GM18909 (cell line): ENCODE measurements around the gene GLI1.

Experiments
- ATAC-seq: cut with Tn5 transposase; IDR thresholded peaks from one replicate; pipeline ENCODE4 v1.9.1; 2021; ENCODE audit warnings: mild to moderate bottlenecking; ENCODE audit not compliant: unreplicated experiment, poor library complexity

The GLI1 gene

DNA sequence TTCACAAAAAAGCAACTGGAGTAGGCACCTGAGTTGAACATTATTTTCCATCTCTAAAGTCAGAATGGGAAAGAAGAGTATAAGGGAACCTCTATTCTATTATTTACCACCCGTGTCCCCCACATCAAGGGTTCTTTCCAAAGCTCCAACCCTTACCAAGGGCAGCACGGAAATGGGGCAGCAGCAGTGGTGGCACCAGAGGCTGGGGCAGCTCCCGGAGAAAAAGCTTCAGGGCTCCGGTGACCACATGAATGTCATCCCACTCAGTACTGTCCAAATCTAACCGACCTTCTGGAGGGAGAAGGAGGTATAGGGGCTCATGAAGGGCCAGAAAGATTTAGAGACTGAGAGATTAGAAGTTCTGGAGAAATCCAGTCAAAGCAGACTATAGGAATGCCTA is 14.3 kb downstream of the GLI1 start:
- ATAC-seq, result no peak

DNA sequence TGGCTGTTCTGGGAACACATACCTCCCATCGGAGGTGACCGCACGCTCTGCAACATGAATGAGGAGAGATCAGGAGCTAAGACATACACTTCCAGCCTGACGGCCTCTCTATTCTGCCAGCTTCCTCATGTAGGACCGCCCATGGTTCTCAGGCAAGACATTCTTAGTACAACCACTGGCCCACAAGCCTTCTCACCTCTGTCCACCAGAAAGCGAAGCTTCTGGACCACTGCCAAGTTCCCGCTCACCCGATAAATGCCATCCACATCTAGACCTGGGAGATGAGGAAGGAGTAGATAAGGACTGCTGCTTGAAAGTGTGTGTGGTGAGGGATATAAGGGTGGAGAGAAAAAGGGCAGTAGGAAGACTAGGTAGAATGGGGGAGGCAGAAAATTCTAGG is 14.8 kb downstream of the GLI1 start:
- ATAC-seq, result no peak

DNA sequence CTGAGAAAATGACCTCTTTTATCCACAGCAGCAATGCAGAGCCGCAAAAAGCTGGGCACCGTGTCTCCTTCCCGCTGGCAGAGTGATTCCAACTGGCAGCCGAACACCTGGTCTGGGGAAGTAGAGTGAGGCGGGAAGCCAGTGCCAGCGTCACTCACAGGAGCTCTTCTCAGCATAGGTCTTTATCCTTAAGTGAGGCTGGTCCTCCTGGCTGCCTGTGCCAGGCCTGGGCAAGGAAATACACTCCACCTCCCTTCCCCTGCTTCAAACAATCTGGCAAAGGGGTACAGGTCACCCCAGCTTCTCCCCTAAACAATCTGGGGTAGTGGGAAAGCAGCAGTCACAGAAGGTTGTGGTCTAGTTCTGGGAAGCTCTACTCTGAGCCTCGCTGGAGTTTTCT is 15.3 kb downstream of the GLI1 start:
- no peak for ATAC-seq

DNA sequence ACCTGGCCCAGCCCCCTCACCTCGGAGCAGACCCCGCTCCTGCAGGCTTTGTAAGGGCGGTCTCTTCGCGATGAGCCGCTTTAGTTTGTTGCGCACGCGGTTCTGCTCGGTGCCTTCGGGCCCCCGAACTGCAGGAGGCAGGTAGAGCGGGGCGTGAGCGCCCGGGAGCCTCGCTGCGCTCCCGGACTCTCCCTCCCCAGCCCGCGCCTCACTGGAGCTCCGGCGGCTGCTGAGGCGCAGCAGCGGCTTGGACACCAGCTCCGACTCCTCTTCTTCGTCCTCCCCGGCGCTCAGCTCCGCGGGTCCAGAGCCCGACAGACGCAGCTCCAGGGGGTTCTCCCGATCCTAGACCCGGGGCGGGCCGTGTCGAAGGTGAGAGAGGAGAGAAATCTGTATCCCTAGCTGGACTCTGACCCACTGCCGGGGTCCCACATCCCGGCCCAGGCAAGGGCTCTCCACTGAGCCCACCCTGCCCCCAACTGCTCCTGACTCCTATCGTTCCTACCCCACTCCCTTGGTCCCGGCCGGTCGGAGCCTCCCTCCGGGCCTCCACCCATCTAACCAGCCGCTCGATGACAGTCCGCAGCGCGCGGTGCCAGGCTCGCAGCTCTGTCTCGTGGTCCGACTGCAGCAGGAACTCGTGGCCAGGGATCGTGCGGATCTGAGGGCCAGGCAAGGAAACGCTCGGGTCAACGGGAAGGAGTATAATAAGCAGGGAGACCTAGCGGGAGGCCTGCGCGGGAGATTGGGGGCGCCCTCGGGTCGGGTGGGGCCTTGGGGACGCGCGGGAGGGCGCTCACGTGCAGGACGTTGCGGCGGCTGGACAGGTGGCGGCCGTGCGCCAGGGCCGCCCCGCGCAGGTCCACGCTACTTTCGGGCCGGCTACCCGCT is 15.9 kb downstream of the GLI1 start:
- ATAC-seq, result peak; percentile 4

DNA sequence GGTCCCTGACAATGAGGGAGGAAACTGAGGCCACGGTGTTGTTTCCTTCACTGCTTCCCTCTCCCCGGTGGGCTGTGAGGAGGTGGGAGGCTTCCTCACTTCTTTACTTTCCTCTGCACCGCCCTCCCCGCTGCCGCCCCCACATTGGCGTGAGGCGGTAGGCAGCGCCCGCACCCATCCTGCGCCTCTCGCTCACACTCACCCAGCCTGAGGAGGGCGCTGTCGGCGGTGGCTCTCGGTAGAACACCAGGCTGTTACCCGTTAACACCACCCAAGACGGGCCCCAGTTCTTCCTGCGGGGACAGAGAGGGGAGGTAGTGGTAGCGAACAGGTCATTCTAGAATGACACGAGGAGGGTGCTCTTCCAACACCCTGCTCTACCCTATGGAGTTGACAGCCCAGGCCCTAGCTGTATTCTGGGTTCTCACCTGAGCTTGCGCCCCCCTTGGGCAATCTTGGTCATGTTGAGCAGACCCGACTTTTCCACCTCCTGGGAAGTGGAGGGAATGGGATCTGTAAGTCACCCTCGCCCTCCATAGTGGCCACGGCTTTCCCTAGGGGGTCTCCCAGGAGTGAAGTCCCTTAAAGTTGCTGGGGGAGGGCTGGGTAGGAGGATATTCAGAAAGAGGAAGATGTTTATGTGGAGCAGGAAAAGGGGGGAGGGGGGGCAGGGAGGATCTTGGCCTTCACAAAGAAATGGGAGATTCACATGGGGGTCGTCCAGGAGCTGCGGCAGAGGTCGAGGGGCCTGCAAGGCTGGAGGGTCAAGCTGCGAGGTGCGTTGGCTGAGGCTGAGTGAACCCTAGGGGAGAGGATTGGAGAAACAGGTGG is 16.8 kb downstream of the GLI1 start:
- peak; percentile 45 for ATAC-seq

DNA sequence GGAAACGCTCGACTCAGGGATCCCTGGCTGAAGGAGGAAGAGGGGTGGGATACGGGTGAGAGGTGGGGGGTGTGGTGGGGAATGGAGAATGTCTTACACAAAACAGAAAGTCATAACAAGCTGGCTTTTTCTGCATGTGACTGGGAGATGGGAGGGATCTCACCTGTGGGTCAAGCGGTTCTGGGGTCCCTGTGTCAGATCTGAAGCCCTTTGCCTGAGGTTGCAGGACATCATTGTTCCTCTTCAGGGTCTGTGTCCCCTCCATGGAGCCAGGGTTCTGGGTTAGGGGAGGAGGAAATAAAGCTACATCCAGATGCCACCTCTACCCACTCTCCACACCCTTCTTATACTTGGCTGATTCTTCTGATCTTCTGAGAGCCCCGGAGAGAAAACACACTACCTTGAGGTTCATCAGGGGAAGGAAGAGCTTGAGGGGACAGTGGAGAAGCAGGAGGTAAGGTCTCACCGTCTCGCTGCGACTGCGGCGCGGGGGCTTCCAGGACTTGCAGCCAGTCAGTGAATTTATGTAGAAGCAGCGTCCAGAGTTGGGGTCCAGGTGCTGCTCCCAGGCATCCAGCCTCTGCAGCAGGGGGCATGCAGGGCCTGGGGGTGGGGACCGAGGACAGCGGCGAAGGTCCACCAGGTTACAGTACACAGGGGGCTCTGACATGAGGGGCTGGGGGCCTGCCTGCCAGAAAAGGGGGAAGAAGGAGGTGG is 17.6 kb downstream of the GLI1 start:
- no peak for ATAC-seq

DNA sequence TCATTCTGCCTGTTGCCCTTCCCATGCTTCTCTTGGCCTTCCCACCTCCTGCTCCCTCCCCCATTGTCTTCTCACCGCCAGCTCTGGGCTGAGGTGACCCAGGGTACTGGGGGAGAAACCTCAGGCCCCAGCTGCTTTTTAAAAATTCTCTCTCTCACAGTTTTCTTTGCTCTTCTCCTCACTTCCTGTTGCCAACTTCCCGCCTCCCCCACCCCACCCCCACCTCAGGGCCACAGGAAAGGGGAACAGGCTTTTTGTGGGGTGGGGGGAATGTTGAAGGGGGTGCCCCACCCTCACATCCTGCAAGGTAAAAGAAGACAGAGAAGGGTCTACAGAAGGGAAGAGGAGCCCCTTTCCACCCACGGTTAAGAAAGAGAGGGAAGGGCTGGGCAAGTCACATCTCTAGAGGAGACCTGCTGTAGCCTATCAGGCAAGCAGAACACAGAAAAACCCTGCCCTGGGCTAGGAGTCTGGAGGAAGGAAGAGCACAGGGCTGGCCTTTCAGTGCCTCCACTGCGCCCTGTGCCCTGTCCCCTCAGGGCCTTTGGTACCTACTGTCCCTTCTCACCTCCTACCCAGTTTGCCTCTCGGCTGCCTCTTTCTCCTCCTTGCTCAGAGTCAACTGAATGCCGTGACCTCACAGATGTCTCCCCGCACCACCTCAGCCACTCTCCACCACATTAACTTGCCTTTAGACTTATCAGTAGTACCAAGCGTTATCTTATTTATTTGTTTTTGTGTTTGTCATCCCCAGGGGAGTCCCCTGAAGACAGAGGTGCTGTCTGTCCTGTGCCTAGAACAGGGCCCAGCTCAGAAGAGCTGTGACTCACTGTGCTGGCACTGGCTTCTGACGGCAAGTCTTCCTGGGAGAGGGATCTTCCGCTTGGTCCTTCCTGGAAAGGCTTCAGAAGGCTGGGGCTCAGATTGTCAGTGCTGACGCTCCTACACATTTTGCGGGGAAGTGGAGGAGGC is 18.4 kb downstream of the GLI1 start:
- peak; percentile 49 for ATAC-seq

DNA sequence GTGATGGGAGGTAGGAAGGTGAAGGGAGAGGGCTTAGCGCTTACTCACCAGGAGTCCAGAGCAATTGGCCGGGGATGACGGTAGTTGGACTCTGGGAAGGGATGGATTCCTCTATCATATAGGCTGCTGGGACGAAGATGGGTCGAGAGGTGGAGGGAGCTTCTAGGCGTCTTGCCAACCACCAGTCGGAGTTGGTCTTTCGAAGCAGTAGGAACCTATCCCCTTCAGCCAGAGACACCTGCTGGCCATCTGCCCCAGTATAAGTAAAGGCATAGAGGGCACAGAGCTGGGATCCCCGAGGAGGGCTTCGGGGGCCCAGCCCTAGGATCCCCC is 19.4 kb downstream of the GLI1 start:
- ATAC-seq, result no peak

DNA sequence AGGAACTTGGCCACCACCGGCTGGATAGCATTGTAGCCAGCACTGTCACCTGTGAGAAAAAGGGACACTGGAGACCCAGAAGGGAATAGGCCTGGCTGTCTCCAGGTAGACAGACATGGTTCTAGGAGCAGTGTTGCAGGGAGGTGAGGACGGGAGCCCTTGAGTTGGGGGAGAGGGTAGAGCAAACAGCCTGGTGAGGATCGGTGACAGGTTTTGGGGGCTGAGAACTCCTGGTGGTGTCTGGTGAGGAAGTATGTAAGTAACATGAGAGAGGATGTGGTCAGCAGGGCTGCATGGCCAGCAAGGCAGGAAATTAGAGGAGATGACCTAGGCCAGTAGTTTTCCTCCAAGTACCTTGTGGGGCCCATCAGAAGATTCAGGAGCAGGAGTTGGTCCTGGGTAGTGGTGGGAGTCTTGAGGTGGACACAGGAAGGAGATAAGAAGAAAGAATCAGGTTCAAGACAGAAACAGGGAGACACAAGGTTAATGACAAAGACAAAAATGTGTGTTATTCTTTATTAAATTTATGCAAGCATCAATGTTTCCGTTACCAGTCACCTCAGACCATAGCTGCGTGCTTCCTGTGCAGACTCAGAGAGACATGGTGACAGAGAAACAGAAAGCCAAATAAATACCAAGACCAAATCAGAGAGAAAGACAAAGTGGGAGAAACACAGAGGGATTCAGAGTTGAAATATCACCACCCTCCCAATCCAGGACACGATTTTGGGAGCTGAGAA is 20.0 kb downstream of the GLI1 start, which contains the start of gene ARHGAP9:
Gene ARHGAP9, minus strand, starts transcription at position 491 of the 740 bp plus-strand sequence. Its CDS starts 460 bp downstream, at position 31.
- peak; percentile 37 for ATAC-seq

DNA sequence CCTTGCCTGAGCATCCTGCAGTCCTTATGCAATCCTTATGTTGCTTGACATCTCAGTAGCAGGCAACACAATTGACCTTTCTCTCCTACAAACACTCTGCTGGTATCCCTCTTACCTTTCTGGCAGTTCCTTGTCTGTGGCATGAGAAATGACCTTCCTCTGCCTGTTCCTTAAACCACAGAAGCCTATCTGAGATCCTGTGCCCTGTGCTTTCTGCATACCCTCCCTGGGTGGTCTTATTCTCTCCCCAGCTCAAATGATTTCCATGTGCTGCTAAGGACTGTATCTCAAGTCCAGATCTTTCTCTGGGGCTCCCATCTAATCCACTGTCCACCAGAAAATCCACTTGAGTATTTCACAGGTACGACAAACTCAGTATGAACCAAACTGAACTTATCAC is 22.1 kb downstream of the GLI1 start:
- no peak for ATAC-seq

DNA sequence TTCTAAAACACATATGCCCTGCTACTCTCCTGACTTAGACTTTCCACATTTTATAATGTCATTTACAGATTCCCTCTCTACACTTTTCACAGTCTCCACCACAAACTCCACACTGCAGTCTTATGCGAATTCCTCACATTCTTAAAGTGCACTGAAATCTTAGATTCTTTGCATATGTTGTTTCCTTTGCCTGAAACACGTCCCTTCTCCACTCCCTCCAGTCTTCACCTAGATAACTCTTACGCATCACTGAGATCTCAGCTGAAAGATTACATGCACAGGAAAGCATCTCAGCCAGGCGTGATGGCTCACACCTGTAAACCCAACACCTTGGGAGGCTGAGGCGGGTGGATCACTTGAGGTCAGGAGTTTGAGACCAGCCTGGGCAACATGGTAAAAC is 23.9 kb downstream of the GLI1 start:
- no peak for ATAC-seq

DNA sequence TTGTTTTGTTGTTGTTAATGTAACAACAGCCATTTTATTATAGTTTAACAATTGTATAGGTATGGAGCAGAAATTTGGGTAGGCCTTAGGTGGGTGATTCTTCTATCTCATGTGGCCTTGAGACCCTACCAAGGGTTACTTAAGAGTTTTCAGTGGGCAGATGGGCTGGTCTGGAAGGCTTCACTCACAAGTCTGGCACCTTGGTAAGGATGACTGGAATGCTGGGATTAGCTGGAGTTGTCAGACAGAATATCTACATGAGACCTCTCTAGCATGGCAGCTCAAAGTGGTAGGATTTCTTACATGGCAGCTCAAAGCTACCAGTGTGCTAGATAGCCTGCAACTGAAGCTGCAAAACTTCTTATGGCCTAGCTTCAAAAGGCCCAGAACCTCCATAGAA is 26.1 kb downstream of the GLI1 start:
- ATAC-seq, result no peak

DNA sequence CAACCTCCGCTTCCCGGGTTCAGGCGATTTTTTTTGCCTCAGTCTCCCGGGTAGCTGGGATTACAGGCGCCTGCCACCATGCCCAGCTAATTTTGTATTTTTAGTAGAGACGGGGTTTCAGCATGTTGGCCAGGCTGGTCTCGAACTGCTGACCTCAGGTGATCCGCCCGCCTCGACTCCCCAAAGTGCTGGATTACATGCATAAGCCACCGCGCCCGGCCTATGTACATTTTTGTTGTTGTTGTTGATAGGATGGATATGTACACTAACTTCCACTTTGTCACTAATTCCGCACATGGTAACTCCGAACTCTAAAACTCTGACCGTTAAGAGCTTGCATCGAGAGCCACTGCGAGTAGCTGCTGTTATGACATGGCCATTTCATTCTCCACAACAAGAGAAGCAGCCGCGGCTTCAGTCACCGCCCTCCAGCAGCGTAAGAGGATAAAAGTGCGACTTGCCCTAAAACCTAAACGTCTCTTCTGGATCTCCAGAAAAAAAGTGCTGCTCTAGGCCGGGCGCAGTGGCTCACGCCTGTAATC is 27.5 kb downstream of the GLI1 start:
- ATAC-seq, result no peak

DNA sequence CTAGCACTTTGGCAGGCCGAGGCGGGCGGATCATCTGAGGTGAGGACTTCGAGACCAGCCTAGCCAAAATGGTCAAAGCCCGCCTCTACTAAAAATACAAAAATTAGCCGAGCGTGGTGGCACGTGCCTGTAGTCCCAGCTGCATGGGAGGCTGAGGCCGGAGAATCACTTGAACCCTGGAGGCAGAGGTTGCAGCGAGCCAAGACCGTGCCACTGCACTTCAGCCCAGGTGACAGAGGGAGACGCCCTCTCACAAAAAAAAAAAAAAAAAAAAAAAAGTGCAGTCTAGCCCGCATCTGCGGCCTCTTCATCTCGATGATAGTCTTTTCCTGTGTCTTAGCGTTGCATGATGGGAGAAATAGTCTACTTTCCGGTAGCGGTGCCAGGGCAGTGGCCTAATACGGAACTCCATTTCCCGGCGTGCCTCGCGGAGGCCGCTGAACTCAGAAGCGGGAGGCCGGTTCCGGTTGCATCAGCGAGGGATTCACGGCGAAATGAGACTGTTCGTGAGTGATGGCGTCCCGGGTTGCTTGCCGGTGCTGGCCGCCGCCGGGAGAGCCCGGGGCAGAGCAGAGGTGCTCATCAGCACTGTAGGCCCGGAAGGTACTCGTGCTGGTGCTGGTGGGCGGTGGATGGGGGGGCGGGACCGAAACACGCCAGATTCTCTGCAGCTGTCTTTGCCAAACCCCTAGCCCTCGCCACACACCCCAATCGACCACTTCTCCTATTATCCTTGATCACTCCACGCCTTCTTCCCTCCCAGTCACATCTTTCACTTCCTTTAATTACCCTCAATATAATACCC is 28.2 kb downstream of the GLI1 start, which contains the start of gene MARS1:
Gene MARS1, plus strand, starts transcription at position 472 of the 805 bp plus-strand sequence. Its CDS starts 23 bp downstream, at position 495.
- peak; percentile 97 for ATAC-seq

DNA sequence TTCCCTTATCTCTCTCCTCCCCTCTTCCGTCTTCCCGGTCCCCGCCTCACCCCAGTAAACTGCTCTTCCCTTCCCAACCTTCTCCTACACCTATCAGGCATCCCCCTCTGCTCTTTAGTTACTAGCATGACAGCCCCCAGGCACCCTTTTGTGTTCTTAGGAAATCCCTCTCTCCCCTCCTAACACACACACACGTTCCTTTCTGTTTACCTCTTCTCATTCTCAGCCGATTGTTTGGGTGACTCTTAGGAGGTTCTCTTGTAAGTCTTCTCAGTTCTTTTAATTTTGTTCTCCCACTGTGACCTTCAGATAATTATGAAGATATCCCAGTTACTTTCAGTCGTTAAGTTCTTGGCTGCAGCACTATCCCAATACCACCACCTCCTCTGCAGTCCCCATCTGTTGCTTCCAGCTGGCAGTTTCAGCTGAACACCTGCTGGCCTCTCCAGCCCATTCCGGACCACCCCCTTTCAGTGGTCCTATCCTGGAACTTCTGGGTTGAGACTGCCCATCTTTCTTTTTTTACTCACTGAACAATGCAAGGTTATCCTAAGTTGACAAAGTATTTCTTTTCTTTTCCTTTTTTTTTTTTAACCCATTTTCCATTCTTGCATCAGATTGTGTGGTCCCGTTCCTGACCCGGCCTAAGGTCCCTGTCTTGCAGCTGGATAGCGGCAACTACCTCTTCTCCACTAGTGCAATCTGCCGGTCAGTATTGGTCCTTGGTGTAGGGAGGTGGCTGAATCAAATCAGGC is 29.0 kb downstream of the GLI1 start:
- no peak for ATAC-seq

DNA sequence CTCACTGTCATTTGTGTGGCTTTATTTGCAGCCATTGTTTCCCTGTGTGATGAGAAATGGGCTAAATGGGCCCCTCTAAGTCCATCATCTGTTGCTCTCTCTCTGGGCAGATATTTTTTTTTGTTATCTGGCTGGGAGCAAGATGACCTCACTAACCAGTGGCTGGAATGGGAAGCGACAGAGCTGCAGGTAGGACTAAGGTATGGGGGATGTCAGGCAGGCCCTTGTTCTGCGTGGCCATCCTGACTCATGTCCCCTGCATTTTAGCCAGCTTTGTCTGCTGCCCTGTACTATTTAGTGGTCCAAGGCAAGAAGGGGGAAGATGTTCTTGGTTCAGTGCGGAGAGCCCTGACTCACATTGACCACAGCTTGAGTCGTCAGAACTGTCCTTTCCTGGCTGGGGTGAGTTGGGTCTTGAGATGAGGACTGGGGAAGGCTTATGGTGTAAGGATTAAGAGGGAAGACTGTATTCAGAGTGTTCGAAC is 29.6 kb downstream of the GLI1 start:
- no peak for ATAC-seq

DNA sequence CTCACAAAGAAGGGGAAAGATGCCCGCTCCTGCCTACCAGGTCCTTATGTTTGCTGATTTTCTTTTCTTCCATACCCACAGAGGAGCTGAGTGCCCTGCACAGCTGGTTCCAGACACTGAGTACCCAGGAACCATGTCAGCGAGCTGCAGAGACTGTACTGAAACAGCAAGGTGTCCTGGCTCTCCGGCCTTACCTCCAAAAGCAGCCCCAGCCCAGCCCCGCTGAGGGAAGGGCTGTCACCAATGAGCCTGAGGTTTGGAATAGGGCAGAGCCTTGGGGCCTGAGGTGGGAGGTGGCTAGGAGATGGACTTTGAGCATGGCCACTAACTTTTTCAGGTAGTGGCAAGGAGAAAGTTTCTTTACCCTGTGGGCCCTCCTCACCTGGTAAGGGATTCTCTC is 30.5 kb downstream of the GLI1 start:
- ATAC-seq, result no peak
